ENCODE results near the gene LDLRAD1. TPM values are rescaled to one million over a fixed set of nuclear protein-coding genes. Genes with fewer than 3 reads are reported as not detected.

Gene LDLRAD1
- total RNA-seq, 6 donors from 2014 or later, result 0.46 to 27.4 (median 7.9) TPM

GRCh38 chr1:53984726-53985125 lies 33.3 kb downstream of the LDLRAD1 start:
- H3K27me3 ChIP-seq, result no peaks in the 10 kb centered on the region
- no peak for TF ChIP-seq POLR2A (IDR thresholded peaks at IDR 0.05)
- no peak for TF ChIP-seq EP300 (IDR thresholded peaks at IDR 0.05)
- TF ChIP-seq POLR2AphosphoS5 (IDR thresholded peaks at IDR 0.05), result no peak
- TF ChIP-seq, protein P1, sequence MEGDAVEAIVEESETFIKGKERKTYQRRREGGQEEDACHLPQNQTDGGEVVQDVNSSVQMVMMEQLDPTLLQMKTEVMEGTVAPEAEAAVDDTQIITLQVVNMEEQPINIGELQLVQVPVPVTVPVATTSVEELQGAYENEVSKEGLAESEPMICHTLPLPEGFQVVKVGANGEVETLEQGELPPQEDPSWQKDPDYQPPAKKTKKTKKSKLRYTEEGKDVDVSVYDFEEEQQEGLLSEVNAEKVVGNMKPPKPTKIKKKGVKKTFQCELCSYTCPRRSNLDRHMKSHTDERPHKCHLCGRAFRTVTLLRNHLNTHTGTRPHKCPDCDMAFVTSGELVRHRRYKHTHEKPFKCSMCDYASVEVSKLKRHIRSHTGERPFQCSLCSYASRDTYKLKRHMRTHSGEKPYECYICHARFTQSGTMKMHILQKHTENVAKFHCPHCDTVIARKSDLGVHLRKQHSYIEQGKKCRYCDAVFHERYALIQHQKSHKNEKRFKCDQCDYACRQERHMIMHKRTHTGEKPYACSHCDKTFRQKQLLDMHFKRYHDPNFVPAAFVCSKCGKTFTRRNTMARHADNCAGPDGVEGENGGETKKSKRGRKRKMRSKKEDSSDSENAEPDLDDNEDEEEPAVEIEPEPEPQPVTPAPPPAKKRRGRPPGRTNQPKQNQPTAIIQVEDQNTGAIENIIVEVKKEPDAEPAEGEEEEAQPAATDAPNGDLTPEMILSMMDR (IDR thresholded peaks at IDR 0.05), result no peak
- H3K4me3 ChIP-seq, result no peak overlapping the region
- peaks cover 0 to 14% (median 6%) of the 10 kb centered on the region in 4 donors for H3K4me1 ChIP-seq
- H3K27ac ChIP-seq, result no peak overlapping the region
- no peak for ATAC-seq (ENCODE audit: low FRiP score in 2 of 2)
- H3K9me3 ChIP-seq, result no peaks in the 10 kb centered on the region
- no peak for DNase-seq
- no peaks in the 10 kb centered on the region for H3K36me3 ChIP-seq

DNA sequence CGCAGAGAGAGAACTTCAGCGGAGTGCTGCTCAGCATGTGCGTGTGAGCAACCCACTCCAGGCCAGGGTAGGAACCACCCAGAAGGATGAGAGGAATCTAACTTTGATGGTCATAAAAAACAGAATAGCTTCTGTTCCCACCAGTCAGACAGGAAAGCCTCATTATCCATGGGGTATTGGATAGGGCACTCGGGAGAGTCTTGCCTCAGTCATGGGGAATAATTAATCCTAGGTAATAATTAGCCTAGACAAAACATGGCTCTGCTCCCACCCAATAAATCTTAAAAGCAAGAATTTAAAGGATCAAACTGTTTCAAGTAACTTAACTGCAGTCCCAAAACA lies 35.3 kb downstream of the LDLRAD1 start:
- peaks cover 0 to 14% (median 6%) of the 10 kb centered on the region in 4 donors for H3K4me1 ChIP-seq
- WGBS, 2 donors, result 49 to 57% methylated on average over 4 of the region's 4 CpGs
- TF ChIP-seq POLR2A (IDR thresholded peaks at IDR 0.05) (no peak), EP300 (IDR thresholded peaks at IDR 0.05) (no peak), POLR2AphosphoS5 (IDR thresholded peaks at IDR 0.05) (no peak)
- TF ChIP-seq, protein P1 (IDR thresholded peaks at IDR 0.05), result no peak
- H3K9me3 ChIP-seq, result no peaks in the 10 kb centered on the region
- no peak for DNase-seq
- H3K27ac ChIP-seq, result peak overlapping the region in 1 of 4 donors; percentile 38
- no peaks in the 10 kb centered on the region for H3K36me3 ChIP-seq
- H3K27me3 ChIP-seq, result no peaks in the 10 kb centered on the region
- no peak for ATAC-seq (ENCODE audit: low FRiP score in 2 of 2)
- peak overlapping the region in 3 of 4 donors; percentile 28 to 44 (median 44) for H3K4me3 ChIP-seq

GRCh38 chr1:53982034-53982762 lies 35.8 kb downstream of the LDLRAD1 start:
- Histone ChIP-seq H3K27me3 (no peaks in the 10 kb centered on the region), H3K4me3 (peak overlapping the region in 3 of 4 donors; percentile 28 to 44 (median 44)), H3K9me3 (no peaks in the 10 kb centered on the region), H3K27ac (peak overlapping the region in 1 of 4 donors; percentile 38), H3K4me1 (peaks cover 0 to 14% (median 6%) of the 10 kb centered on the region in 4 donors), H3K36me3 (no peaks in the 10 kb centered on the region)
- ATAC-seq (ENCODE audit: low FRiP score in 2 of 2) (peak; percentile 9 to 79), DNase-seq (peak in 1 of 2 donors; percentile 53)
- WGBS, 2 donors, result 28 to 39% methylated on average over 20 of the region's 20 CpGs
- TF ChIP-seq POLR2A (IDR thresholded peaks at IDR 0.05) (no peak), EP300 (IDR thresholded peaks at IDR 0.05) (no peak), POLR2AphosphoS5 (IDR thresholded peaks at IDR 0.05) (no peak)
- TF ChIP-seq, protein P1 (IDR thresholded peaks at IDR 0.05), result no peak

- ATAC-seq (ENCODE audit: low FRiP score in 2 of 2) (no peak), DNase-seq (no peak)
- Histone ChIP-seq H3K4me3 (no peak overlapping the region), H3K4me1 (peaks cover 0 to 14% (median 6%) of the 10 kb centered on the region in 4 donors), H3K9me3 (no peaks in the 10 kb centered on the region), H3K27ac (no peak overlapping the region), H3K36me3 (no peaks in the 10 kb centered on the region), H3K27me3 (no peaks in the 10 kb centered on the region)
- no peak for TF ChIP-seq POLR2A (IDR thresholded peaks at IDR 0.05)
- no peak for TF ChIP-seq POLR2AphosphoS5 (IDR thresholded peaks at IDR 0.05)
- no peak for TF ChIP-seq EP300 (IDR thresholded peaks at IDR 0.05)
- TF ChIP-seq, protein P1 (IDR thresholded peaks at IDR 0.05), result no peak
- 92 to 99% methylated on average over 6 of the region's 6 CpGs for WGBS, 2 donors
These were observed 36.8 kb downstream of the LDLRAD1 start for GRCh38 chr1:53981220-53981619.

Measured in upper lobe of left lung (tissue), 6 donors.